ENCODE results near the gene CMTM1.

Gene CMTM1

DNA sequence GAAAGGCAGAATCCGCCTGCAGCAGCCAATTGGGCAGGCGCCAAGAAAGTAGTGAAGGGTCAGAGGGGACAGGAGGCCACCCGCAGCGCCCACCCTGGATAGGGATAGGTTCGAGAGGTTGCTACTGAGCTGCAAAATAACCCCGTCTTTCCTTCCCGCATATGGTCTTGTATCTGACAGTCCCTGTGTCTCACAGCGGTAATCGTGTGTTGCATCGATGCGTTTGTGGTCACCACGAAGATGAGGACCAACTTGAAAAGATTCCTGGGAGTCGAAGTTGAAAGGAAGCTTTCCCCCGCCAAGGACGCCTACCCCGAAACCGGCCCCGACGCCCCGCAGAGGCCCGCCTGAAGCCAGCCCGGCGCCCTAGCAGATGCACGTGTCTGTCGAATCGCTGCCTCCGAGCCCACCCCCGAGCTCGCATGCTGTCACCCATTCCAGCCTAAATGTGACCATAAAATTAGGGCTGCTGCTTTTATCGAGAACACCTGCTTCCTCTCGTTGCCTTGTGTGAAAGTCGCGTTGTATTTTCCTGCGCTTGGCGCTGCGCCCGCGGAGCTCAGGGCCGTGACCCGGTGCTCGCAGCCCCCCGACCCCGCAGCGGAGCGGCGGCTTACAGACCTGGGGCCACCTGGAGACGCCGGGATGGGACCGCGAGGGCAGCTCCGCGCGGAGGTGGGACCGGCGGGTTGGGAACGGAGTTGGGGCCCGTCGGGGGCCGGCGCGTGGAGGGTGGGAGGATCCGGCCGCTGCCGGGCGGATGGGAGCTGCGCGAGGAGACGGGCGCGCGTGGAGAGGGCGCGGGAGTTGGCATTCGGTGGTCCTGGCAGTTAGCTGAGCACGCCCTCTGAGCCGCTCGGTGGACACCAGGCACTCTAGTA lies 12.7 kb downstream of the CMTM1 start, which contains the start of gene CMTM2:
CMTM2 (plus strand) TSS at position 813 of the 881 bp plus-strand sequence. CDS start 145 bp downstream, outside the sequence.
- Histone ChIP-seq H3K36me3 (ENCODE audit: low read depth) (no peaks in the 10 kb centered on the region), H3K27ac (ENCODE audit: poor library complexity, severe bottlenecking) (peak within 1 kb of the TSS; percentile 13), H3K4me3 (ENCODE audit: severe bottlenecking) (no peak within 1 kb of the TSS), H3K27me3 (ENCODE audit: insufficient read depth, poor library complexity, severe bottlenecking) (no peaks in the 10 kb centered on the region), H3K9me3 (ENCODE audit: severe bottlenecking) (no peaks in the 10 kb centered on the region), H3K4me1 (ENCODE audit: insufficient read depth, poor library complexity, severe bottlenecking) (peaks cover 17% of the 10 kb centered on the region)
- TF ChIP-seq, protein P1, sequence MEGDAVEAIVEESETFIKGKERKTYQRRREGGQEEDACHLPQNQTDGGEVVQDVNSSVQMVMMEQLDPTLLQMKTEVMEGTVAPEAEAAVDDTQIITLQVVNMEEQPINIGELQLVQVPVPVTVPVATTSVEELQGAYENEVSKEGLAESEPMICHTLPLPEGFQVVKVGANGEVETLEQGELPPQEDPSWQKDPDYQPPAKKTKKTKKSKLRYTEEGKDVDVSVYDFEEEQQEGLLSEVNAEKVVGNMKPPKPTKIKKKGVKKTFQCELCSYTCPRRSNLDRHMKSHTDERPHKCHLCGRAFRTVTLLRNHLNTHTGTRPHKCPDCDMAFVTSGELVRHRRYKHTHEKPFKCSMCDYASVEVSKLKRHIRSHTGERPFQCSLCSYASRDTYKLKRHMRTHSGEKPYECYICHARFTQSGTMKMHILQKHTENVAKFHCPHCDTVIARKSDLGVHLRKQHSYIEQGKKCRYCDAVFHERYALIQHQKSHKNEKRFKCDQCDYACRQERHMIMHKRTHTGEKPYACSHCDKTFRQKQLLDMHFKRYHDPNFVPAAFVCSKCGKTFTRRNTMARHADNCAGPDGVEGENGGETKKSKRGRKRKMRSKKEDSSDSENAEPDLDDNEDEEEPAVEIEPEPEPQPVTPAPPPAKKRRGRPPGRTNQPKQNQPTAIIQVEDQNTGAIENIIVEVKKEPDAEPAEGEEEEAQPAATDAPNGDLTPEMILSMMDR (IDR thresholded peaks at IDR 0.05; ENCODE audit: poor library complexity, severe bottlenecking) = no peak
- ATAC-seq (ENCODE audit: low read depth) (no peak), DNase-seq (ENCODE audit: low spot score) (peak; percentile 62)

- Histone ChIP-seq H3K4me3 (ENCODE audit: severe bottlenecking) (no peak overlapping the region), H3K9me3 (ENCODE audit: severe bottlenecking) (no peaks in the 10 kb centered on the region), H3K4me1 (ENCODE audit: insufficient read depth, poor library complexity, severe bottlenecking) (peaks cover 17% of the 10 kb centered on the region), H3K36me3 (ENCODE audit: low read depth) (no peaks in the 10 kb centered on the region), H3K27me3 (ENCODE audit: insufficient read depth, poor library complexity, severe bottlenecking) (no peaks in the 10 kb centered on the region), H3K27ac (ENCODE audit: poor library complexity, severe bottlenecking) (peak overlapping the region; percentile 13)
- TF ChIP-seq, protein P1 (IDR thresholded peaks at IDR 0.05; ENCODE audit: poor library complexity, severe bottlenecking) = peak; percentile 52
- DNase-seq (ENCODE audit: low spot score) = no peak
- peak; percentile 99 for ATAC-seq (ENCODE audit: low read depth)
Measured at GRCh38 chr16:66580605-66581209, 14.5 kb downstream of the CMTM1 start.

- ATAC-seq (ENCODE audit: low read depth) (no peak), DNase-seq (ENCODE audit: low spot score) (no peak)
- Histone ChIP-seq H3K4me1 (ENCODE audit: insufficient read depth, poor library complexity, severe bottlenecking) (peaks cover 17% of the 10 kb centered on the region), H3K27me3 (ENCODE audit: insufficient read depth, poor library complexity, severe bottlenecking) (no peaks in the 10 kb centered on the region), H3K36me3 (ENCODE audit: low read depth) (no peaks in the 10 kb centered on the region), H3K9me3 (ENCODE audit: severe bottlenecking) (no peaks in the 10 kb centered on the region), H3K4me3 (ENCODE audit: severe bottlenecking) (no peak overlapping the region), H3K27ac (ENCODE audit: poor library complexity, severe bottlenecking) (peak overlapping the region; percentile 13)
- TF ChIP-seq, protein P1 (IDR thresholded peaks at IDR 0.05; ENCODE audit: poor library complexity, severe bottlenecking) = no peak
Measured at GRCh38 chr16:66581246-66581952, 15.2 kb downstream of the CMTM1 start.

GRCh38 chr16:66585481-66586239 lies 19.4 kb downstream of the CMTM1 start:
- H3K27me3 ChIP-seq (ENCODE audit: insufficient read depth, poor library complexity, severe bottlenecking) = no peaks in the 10 kb centered on the region
- H3K36me3 ChIP-seq (ENCODE audit: low read depth) = no peaks in the 10 kb centered on the region
- no peak for ATAC-seq (ENCODE audit: low read depth)

More at GRCh38 chr16:66585481-66586239, 19.4 kb downstream of the CMTM1 start:
- TF ChIP-seq, protein P1 (IDR thresholded peaks at IDR 0.05; ENCODE audit: poor library complexity, severe bottlenecking) = no peak
- no peaks in the 10 kb centered on the region for H3K9me3 ChIP-seq (ENCODE audit: severe bottlenecking)
- H3K4me3 ChIP-seq (ENCODE audit: severe bottlenecking) = no peak overlapping the region
- H3K4me1 ChIP-seq (ENCODE audit: insufficient read depth, poor library complexity, severe bottlenecking) = peaks cover 11% of the 10 kb centered on the region
- no peak overlapping the region for H3K27ac ChIP-seq (ENCODE audit: poor library complexity, severe bottlenecking)
- no peak for DNase-seq (ENCODE audit: low spot score)

Measured in RWPE2 (cell line).